ENCODE data around the gene SEPSECS. TPM values are rescaled to one million over a fixed set of nuclear protein-coding genes. Genes with fewer than 3 reads are reported as not detected.

SEPSECS gene
- total RNA-seq, 1 experiment from 2014 or later, result 10.6 TPM

GRCh38 chr4:25111648-25112196 lies 48.5 kb downstream of the SEPSECS start:
- no peak overlapping the region for H3K4me2 ChIP-seq (ENCODE audit: low read length)
- H3K36me3 ChIP-seq (ENCODE audit: control insufficient read depth in 1 of 2, insufficient read depth in 2 of 2, low read length in 2 of 2), result no peaks in the 10 kb centered on the region
- H3K9me3 ChIP-seq (ENCODE audit: control insufficient read depth in 1 of 2, insufficient read depth in 1 of 2, low read depth in 1 of 2, low read length in 2 of 2), result no peaks in the 10 kb centered on the region
- H3K4me1 ChIP-seq (ENCODE audit: control insufficient read depth in 1 of 2, insufficient read depth in 2 of 2, low read length in 2 of 2), result 0 out of 4 replicates have a peak, but pooled peaks cover 0 to 5% of the 10 kb centered on the region in 2 experiments
- H3K79me2 ChIP-seq (ENCODE audit: insufficient read depth, low read length), result no peaks in the 10 kb centered on the region
- RAD21 ChIA-PET (ENCODE audit: low non-redundant PET in 1 of 2, low total read pairs in 2 of 2, uncharacterized antibody in 2 of 2, unreplicated experiment in 2 of 2), result no interaction called here
- BruUV-seq (replicated peaks), result no TSS peak
- H3K9me2 ChIP-seq (ENCODE audit: insufficient read depth), result no peaks in the 10 kb centered on the region
- intact Hi-C loops (cut with micrococcal nuclease), result no loop called here
- POLR2A ChIA-PET, result no interaction called here
- TF ChIP-seq CBX3 (IDR thresholded peaks at IDR 0.05; ENCODE audit: low read depth) (no peak), ZFX (IDR thresholded peaks at IDR 0.05) (no peak), YY1 (IDR thresholded peaks at IDR 0.05; ENCODE audit: extremely low read depth, insufficient replicate concordance, low read depth, low read length) (no peak), ELF1 (IDR thresholded peaks at IDR 0.05; ENCODE audit: borderline replicate concordance, low read depth) (no peak), EZH2phosphoT487 (IDR thresholded peaks at IDR 0.05; ENCODE audit: borderline replicate concordance) (no peak), SIN3A (IDR thresholded peaks at IDR 0.05; ENCODE audit: low read depth) (no peak), ZBTB33 (IDR thresholded peaks at IDR 0.05; ENCODE audit: extremely low read depth, insufficient replicate concordance, low read length) (no peak)
- H3K9ac ChIP-seq (ENCODE audit: low read length), result no peak overlapping the region
- CTCF ChIA-PET, result no interaction called here
- H2AFZ ChIP-seq (ENCODE audit: low read depth, low read length, poor library complexity, severe bottlenecking), result no peak overlapping the region
- H3K27me3 ChIP-seq (ENCODE audit: insufficient read depth, low read length), result peaks cover 4% of the 10 kb centered on the region; the same call in 1 of the 2 replicates
- H3K4me3 ChIP-seq (replicated peaks in 1 of 2; ENCODE audit: low read depth in 1 of 2, low read length in 2 of 2), result no peak overlapping the region
- no peak for ATAC-seq
- H4K20me1 ChIP-seq (ENCODE audit: insufficient read depth), result no peaks in the 10 kb centered on the region
- H3K27ac ChIP-seq (ENCODE audit: low read depth, low read length), result no peak overlapping the region
- no peak for DNase-seq (ENCODE audit: low read depth, low spot score)

Measured in HCT116 (cell line).